ENCODE results near the gene NEDD4.

Gene NEDD4

DNA sequence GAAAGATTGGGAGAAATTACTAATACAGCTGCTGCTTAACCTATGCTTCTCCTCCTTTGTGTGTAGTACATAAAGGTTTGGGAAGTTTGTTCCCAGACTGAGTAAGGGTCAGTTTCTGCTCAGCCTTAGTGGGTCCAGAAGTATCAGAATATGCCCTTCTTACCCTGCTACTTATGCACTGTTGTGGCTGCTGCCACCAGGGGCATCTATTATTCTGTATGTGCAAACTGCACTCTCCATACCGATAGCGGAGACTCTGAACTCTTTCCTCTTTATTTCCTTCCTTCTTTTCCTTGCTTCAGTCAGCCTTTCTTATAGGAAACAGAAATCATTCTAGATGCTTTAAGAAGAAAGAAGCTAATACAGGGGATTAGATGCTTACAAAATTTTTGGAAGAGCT is 4.0 kb downstream of the NEDD4 start:
- H3K36me3 ChIP-seq (ENCODE audit: insufficient read depth, low read length), result no peaks in the 10 kb centered on the region
- 94% methylated on average over 2 of the region's 2 CpGs for WGBS
- H3K27me3 ChIP-seq (ENCODE audit: insufficient read depth, low read length), result peaks cover 19% of the 10 kb centered on the region
- no peak overlapping the region for H3K4me3 ChIP-seq (ENCODE audit: low read length)
- no peaks in the 10 kb centered on the region for H3K9me3 ChIP-seq (ENCODE audit: insufficient read depth, low read depth, low read length)
- H3K4me1 ChIP-seq (ENCODE audit: insufficient read depth, low read length), result peaks cover 11% of the 10 kb centered on the region; the same call in 1 of the 2 replicates
- no peak overlapping the region for H3K9ac ChIP-seq (ENCODE audit: low read depth, low read length)
- no peak overlapping the region for H3K27ac ChIP-seq (ENCODE audit: low read depth, low read length)

DNA sequence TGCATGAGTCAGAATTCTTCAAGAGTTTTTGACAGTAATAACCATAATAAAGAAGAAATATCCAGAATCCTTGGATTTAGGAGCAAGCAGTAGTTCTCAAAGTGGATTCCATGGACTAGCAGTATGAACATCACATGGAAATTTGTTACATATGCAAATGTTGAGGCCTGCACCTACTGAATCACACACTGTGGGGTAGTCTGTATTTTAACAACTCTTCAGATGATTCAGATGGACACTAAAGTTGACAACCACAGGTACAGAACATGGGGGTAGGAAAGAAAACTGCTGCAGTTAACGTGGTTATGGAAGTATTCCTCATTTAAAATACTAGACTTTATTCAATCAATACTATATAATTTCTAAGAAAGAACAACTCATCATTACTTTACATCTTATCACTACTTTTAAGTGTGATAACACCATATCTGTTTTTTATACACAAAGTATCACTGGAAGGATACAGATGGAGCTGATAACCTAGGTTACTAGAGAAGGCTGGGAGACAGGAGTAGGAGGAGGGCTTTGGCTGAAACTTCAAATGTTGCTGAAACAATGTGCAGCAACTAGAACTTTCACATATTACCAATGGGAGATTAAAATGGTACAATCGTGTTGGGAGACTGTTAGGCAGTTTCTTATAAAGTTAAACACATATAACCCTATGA is 11.7 kb downstream of the NEDD4 start:
- H3K9me3 ChIP-seq (ENCODE audit: insufficient read depth, low read depth, low read length), result no peaks in the 10 kb centered on the region
- no peak overlapping the region for H3K27ac ChIP-seq (ENCODE audit: low read depth, low read length)
- WGBS, result 100% methylated on average over 1 of the region's 2 CpGs
- H3K4me1 ChIP-seq (ENCODE audit: insufficient read depth, low read length), result no peaks in the 10 kb centered on the region
- no peaks in the 10 kb centered on the region for H3K36me3 ChIP-seq (ENCODE audit: insufficient read depth, low read length)
- no peak overlapping the region for H3K9ac ChIP-seq (ENCODE audit: low read depth, low read length)
- H3K4me3 ChIP-seq (ENCODE audit: low read length), result no peak overlapping the region
- no peaks in the 10 kb centered on the region for H3K27me3 ChIP-seq (ENCODE audit: insufficient read depth, low read length)

DNA sequence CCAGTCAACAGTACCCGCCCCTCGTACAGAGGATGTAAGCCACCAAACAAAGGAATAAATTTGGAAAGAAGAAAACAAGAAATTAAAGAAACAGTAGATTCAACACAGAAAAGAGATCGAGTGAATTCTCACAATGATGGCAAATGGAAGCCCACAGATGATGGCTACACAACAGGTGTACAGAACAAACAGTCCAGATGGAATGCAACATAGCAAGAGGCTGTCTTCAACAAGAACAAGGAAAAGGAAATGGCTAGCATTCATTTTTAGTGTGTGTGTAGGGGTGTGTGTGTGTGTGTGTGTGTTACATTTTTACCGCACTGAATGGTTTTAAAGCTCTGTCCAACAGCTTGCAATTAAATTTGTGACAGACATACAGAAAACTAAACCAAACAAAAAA is 12.9 kb downstream of the NEDD4 start:
- H3K9ac ChIP-seq (ENCODE audit: low read depth, low read length), result no peak overlapping the region
- H3K4me1 ChIP-seq (ENCODE audit: insufficient read depth, low read length), result no peaks in the 10 kb centered on the region
- H3K4me3 ChIP-seq (ENCODE audit: low read length), result no peak overlapping the region
- H3K36me3 ChIP-seq (ENCODE audit: insufficient read depth, low read length), result no peaks in the 10 kb centered on the region
- no peaks in the 10 kb centered on the region for H3K9me3 ChIP-seq (ENCODE audit: insufficient read depth, low read depth, low read length)
- H3K27me3 ChIP-seq (ENCODE audit: insufficient read depth, low read length), result no peaks in the 10 kb centered on the region
- 98% methylated on average over 3 of the region's 4 CpGs for WGBS
- no peak overlapping the region for H3K27ac ChIP-seq (ENCODE audit: low read depth, low read length)

DNA sequence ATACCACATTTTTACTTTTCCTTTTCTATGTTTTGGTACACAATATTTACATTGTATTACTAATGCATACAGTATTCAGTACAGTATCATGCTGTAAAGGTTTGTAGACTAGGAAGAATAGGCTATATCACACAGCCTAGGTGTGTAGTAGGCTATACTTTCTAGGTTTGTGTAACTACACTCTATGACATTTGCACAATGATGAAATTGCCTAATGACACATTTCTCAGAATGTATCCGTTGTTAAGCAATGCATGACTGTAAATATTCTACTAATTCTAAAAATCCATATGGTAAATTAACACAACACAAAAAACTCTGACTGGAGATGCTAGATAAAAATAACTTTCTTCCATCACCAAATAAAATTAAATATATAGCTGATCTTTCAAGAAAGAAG is 16.2 kb downstream of the NEDD4 start:
- H3K4me3 ChIP-seq (ENCODE audit: low read length), result no peak overlapping the region
- no peak overlapping the region for H3K27ac ChIP-seq (ENCODE audit: low read depth, low read length)
- H3K9me3 ChIP-seq (ENCODE audit: insufficient read depth, low read depth, low read length), result no peaks in the 10 kb centered on the region
- no CpG with 5 or more reads among the region's 1 CpG for WGBS
- no peaks in the 10 kb centered on the region for H3K27me3 ChIP-seq (ENCODE audit: insufficient read depth, low read length)
- H3K4me1 ChIP-seq (ENCODE audit: insufficient read depth, low read length), result no peaks in the 10 kb centered on the region
- H3K9ac ChIP-seq (ENCODE audit: low read depth, low read length), result no peak overlapping the region
- H3K36me3 ChIP-seq (ENCODE audit: insufficient read depth, low read length), result no peaks in the 10 kb centered on the region

DNA sequence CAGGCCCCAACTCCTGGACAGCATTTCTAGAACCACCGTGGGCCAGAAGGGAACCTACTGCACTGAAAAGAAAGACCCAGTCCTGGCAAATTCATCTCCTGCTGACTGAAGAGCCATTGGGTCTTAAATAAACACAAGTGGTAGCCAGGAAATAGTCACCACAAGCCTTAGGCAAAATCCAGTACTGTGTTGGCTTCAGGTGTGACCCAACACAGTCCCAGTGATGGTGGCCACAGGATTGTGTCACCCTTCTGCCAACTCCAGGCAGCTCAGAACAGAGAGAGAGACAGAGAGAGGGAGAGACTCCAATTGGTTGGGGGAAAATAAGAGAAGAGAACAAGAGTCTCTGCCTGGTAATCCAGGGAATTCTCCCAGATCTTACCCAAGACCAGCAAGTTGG is 23.1 kb downstream of the NEDD4 start:
- Histone ChIP-seq H3K4me3 (ENCODE audit: low read length) (no peak overlapping the region), H3K9ac (ENCODE audit: low read depth, low read length) (no peak overlapping the region), H3K27ac (ENCODE audit: low read depth, low read length) (no peak overlapping the region), H3K36me3 (ENCODE audit: insufficient read depth, low read length) (no peaks in the 10 kb centered on the region), H3K27me3 (ENCODE audit: insufficient read depth, low read length) (no peaks in the 10 kb centered on the region), H3K4me1 (ENCODE audit: insufficient read depth, low read length) (no peaks in the 10 kb centered on the region), H3K9me3 (ENCODE audit: insufficient read depth, low read depth, low read length) (no peaks in the 10 kb centered on the region)
- 90% methylated on average over 1 of the region's 1 CpG for WGBS

DNA sequence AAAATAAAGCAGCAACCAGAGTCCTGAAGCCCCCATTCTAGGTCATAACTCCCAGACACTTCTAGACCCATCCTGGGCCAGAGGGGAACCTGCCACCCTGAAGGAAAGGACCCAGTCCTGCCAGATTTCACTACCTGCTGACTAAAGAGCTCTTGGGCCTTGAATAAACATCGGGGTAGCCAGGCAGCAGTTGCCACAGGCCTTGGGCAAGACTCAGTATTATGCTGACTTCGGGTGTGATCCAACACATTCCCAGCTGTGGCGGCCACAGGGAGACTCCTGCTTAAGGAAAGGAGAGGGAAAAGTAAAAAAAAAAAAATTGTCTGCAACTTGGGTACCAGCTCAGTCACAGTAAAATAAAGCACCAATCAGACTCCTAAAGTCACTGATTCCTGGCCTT is 23.8 kb downstream of the NEDD4 start:
- Histone ChIP-seq H3K27ac (ENCODE audit: low read depth, low read length) (no peak overlapping the region), H3K27me3 (ENCODE audit: insufficient read depth, low read length) (no peaks in the 10 kb centered on the region), H3K4me1 (ENCODE audit: insufficient read depth, low read length) (no peaks in the 10 kb centered on the region), H3K4me3 (ENCODE audit: low read length) (no peak overlapping the region), H3K9me3 (ENCODE audit: insufficient read depth, low read depth, low read length) (no peaks in the 10 kb centered on the region), H3K36me3 (ENCODE audit: insufficient read depth, low read length) (no peaks in the 10 kb centered on the region), H3K9ac (ENCODE audit: low read depth, low read length) (no peak overlapping the region)
- WGBS, result 93% methylated on average over 3 of the region's 3 CpGs

DNA sequence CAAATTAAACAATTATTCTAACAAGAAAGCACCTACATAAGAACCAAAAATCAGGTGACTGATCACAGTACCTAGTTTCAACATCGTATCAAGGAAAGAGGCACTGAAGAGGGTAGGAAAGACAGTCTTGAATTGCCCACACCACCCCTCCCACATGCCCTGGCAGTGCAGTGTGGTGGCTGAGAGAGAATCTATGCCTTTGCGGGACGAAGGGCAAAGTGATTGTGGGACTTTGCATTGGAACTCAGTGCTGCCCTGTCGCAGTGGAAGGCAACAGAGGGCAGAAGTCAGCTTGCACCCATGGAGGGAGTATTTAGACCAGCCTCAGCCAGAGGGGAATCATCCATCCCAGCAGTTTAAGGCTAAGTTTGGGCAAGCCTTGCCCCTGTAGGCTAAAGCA is 24.5 kb downstream of the NEDD4 start:
- Histone ChIP-seq H3K4me1 (ENCODE audit: insufficient read depth, low read length) (no peaks in the 10 kb centered on the region), H3K36me3 (ENCODE audit: insufficient read depth, low read length) (no peaks in the 10 kb centered on the region), H3K9ac (ENCODE audit: low read depth, low read length) (no peak overlapping the region), H3K4me3 (ENCODE audit: low read length) (no peak overlapping the region), H3K9me3 (ENCODE audit: insufficient read depth, low read depth, low read length) (no peaks in the 10 kb centered on the region), H3K27ac (ENCODE audit: low read depth, low read length) (no peak overlapping the region), H3K27me3 (ENCODE audit: insufficient read depth, low read length) (no peaks in the 10 kb centered on the region)
- WGBS, result 94% methylated on average over 4 of the region's 4 CpGs

DNA sequence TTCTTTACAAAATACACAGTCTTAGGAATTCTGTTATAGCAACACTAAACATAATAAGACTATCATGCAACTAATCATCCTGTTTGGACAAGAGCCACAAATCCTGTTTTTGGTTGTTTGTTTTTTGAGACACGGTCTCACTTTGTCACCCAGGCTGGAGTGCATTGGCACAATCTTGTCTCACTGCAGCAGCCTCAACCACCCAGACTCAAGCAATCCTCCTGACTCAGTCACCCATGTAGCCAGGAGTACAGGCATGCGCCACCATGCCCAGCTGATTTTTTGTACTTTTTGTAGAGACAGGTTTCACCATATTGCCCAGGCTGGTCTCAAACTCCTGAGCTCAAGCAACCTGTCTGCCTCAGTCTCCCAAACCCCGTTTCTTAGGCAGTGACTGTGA is 28.3 kb downstream of the NEDD4 start:
- no peak overlapping the region for H3K4me3 ChIP-seq (ENCODE audit: low read length)
- no peak overlapping the region for H3K27ac ChIP-seq (ENCODE audit: low read depth, low read length)
- no peaks in the 10 kb centered on the region for H3K4me1 ChIP-seq (ENCODE audit: insufficient read depth, low read length)
- 93% methylated on average over 3 of the region's 3 CpGs for WGBS
- no peaks in the 10 kb centered on the region for H3K27me3 ChIP-seq (ENCODE audit: insufficient read depth, low read length)
- H3K36me3 ChIP-seq (ENCODE audit: insufficient read depth, low read length), result no peaks in the 10 kb centered on the region
- no peaks in the 10 kb centered on the region for H3K9me3 ChIP-seq (ENCODE audit: insufficient read depth, low read depth, low read length)
- H3K9ac ChIP-seq (ENCODE audit: low read depth, low read length), result no peak overlapping the region

DNA sequence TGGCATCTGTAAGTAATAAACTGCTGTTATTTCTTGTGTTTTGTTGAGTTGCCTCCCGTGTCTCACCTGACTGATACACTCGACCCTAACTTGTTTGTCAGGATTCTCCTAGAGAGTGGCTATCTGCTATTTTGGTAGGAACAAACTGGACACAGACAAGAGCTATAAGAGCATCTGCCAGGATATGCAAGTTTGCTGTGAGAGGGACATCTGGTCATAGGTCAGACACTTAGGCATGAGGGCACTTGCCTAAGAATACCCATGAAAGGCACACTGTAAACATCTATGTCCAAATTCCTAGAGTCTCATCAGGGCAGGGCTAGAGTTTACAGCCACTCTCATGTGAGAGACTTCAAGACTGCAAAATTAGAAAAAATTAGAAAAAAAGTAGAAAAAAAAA is 32.5 kb downstream of the NEDD4 start:
- H3K27me3 ChIP-seq (ENCODE audit: insufficient read depth, low read length), result no peaks in the 10 kb centered on the region
- H3K36me3 ChIP-seq (ENCODE audit: insufficient read depth, low read length), result no peaks in the 10 kb centered on the region
- 93% methylated on average over 2 of the region's 2 CpGs for WGBS
- no peak overlapping the region for H3K9ac ChIP-seq (ENCODE audit: low read depth, low read length)
- H3K4me1 ChIP-seq (ENCODE audit: insufficient read depth, low read length), result no peaks in the 10 kb centered on the region
- H3K9me3 ChIP-seq (ENCODE audit: insufficient read depth, low read depth, low read length), result no peaks in the 10 kb centered on the region
- H3K27ac ChIP-seq (ENCODE audit: low read depth, low read length), result no peak overlapping the region
- no peak overlapping the region for H3K4me3 ChIP-seq (ENCODE audit: low read length)

DNA sequence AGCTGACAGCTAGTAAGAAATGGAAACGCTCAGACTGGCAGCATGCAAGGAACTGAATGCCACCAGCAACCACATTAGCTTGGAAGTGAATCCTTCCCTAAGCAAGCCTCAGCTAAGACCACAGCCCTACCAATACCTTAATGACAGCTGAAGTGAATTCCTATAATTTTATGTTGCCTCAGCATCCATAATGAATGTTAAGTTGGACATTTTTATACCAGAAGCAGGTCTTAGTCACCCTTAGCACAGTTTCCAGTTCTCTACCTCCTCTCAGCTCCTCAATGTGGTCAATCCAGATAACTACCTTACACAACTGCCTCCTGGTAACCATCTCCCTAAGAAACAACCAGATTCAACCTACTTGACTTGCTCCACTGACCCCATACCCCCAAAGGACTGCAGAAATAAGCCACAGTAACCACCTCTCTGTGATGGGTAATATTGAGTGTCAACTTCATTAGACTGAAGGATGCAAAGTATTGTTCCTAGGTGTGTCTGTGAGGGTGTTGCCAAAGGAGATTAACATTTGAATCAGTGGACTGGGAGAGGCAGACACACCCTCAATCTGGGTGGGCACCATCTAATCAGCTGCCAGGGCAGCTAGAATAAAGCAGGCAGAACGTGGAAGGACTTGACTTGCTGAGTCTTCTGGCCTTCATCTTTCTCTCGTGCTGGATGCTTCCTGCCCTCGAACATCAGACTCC is 33.5 kb downstream of the NEDD4 start:
- H3K9me3 ChIP-seq (ENCODE audit: insufficient read depth, low read depth, low read length), result no peaks in the 10 kb centered on the region
- no peak overlapping the region for H3K4me3 ChIP-seq (ENCODE audit: low read length)
- H3K36me3 ChIP-seq (ENCODE audit: insufficient read depth, low read length), result no peaks in the 10 kb centered on the region
- H3K27me3 ChIP-seq (ENCODE audit: insufficient read depth, low read length), result no peaks in the 10 kb centered on the region
- WGBS, result 81% methylated on average over 4 of the region's 4 CpGs
- H3K9ac ChIP-seq (ENCODE audit: low read depth, low read length), result no peak overlapping the region
- no peaks in the 10 kb centered on the region for H3K4me1 ChIP-seq (ENCODE audit: insufficient read depth, low read length)
- H3K27ac ChIP-seq (ENCODE audit: low read depth, low read length), result no peak overlapping the region

DNA sequence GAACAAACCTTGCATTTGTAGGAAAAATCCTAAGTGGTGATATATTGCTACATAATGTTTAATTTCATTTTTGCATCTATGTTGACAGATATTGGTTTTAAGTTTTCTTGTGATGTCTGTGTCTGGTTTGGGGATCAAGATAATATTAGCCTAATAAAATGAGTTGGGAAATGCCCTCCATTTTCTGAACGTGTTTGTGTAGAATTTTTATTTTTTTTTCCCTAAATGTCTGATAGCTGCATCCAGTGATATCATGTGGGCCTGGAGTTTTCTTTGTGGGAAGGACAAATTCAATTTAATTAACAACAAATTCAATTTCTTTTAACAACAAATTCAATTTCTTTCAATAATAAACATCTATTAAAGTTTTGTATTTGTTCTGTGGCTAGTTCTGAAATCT is 35.1 kb downstream of the NEDD4 start:
- Histone ChIP-seq H3K4me1 (ENCODE audit: insufficient read depth, low read length) (no peaks in the 10 kb centered on the region), H3K27me3 (ENCODE audit: insufficient read depth, low read length) (no peaks in the 10 kb centered on the region), H3K27ac (ENCODE audit: low read depth, low read length) (no peak overlapping the region), H3K36me3 (ENCODE audit: insufficient read depth, low read length) (no peaks in the 10 kb centered on the region), H3K4me3 (ENCODE audit: low read length) (no peak overlapping the region), H3K9me3 (ENCODE audit: insufficient read depth, low read depth, low read length) (no peaks in the 10 kb centered on the region), H3K9ac (ENCODE audit: low read depth, low read length) (no peak overlapping the region)
- WGBS, result 67% methylated on average over 1 of the region's 1 CpG
